Right lobe of liver (tissue), 4 donors: ENCODE data around the gene PRKAA1.

ENCODE experiments used
- POLR2A ChIP-seq: fragments of 450-650 bp; IDR thresholded peaks from one replicate; pipeline ENCODE4 v1.6.1; 2017; ENCODE audit warnings: antibody characterized with exemption, mild to moderate bottlenecking
- TF ChIP-seq, protein P1 (sequence below), 4 donors: fragments of 200-600 bp in 3 of 4; fragments of 450-650 bp in 1 of 4; IDR thresholded peaks; one replicate each; pipeline versions ENCODE4 v1.5.1 to v1.8.0; 2016 to 2022; ENCODE audit warnings: antibody characterized with exemption in 4 of 4, mild to moderate bottlenecking in 2 of 4
- donor health status: DM: no; HTN: no; CAD: no.
- donor health status: DM: no; HTN: no; CAD: no.
- donor health status: DM: no; HTN: yes; CAD: no.

GRCh38 chr5:40823459-40823858 lies 25.3 kb upstream of the PRKAA1 start:
- TF ChIP-seq, protein P1, sequence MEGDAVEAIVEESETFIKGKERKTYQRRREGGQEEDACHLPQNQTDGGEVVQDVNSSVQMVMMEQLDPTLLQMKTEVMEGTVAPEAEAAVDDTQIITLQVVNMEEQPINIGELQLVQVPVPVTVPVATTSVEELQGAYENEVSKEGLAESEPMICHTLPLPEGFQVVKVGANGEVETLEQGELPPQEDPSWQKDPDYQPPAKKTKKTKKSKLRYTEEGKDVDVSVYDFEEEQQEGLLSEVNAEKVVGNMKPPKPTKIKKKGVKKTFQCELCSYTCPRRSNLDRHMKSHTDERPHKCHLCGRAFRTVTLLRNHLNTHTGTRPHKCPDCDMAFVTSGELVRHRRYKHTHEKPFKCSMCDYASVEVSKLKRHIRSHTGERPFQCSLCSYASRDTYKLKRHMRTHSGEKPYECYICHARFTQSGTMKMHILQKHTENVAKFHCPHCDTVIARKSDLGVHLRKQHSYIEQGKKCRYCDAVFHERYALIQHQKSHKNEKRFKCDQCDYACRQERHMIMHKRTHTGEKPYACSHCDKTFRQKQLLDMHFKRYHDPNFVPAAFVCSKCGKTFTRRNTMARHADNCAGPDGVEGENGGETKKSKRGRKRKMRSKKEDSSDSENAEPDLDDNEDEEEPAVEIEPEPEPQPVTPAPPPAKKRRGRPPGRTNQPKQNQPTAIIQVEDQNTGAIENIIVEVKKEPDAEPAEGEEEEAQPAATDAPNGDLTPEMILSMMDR (IDR thresholded peaks at IDR 0.05): no peak
- TF ChIP-seq POLR2A: no peak
